Transverse colon (tissue), 4 donors: ENCODE results near the gene RNF130. TPM values are rescaled to one million over a fixed set of nuclear protein-coding genes. Genes with fewer than 3 reads are reported as not detected.

Experiments
- DNase-seq: peaks from one replicate; pipeline ENCODE4 v3.0.0-alpha.2; 2019
- H3K27ac ChIP-seq, 4 donors: fragments of 200-600 bp; sonication (generic); 2 replicates each; pipeline ENCODE4 v1.5.1; 2016 to 2018; ENCODE audit warnings: inconsistent platforms in 4 of 4
- H3K27me3 ChIP-seq: fragments of 200-600 bp; sonication (generic); 2 replicates; pipeline ENCODE4 v1.5.1; 2017; ENCODE audit warnings: inconsistent platforms
- H3K36me3 ChIP-seq, 4 donors: fragments of 200-600 bp; sonication (generic); 2 replicates each; pipeline ENCODE4 v1.5.1; 2017 to 2019; ENCODE audit warnings: inconsistent platforms in 4 of 4
- H3K4me1 ChIP-seq, 4 donors: fragments of 200-600 bp; sonication (generic); 2 replicates each; pipeline ENCODE4 v1.5.1; 2017 to 2020; ENCODE audit warnings: inconsistent platforms in 4 of 4
- H3K4me3 ChIP-seq, 4 donors: fragments of 200-600 bp; sonication (generic); 1 replicate in 1 of 4; 2 replicates in 3 of 4; pipeline versions ENCODE4 v1.5.1 to v1.6.1; 2017 to 2019; ENCODE audit warnings: inconsistent platforms in 4 of 4
- H3K9me3 ChIP-seq, 2 donors: fragments of 200-600 bp; sonication (generic); 2 replicates each; pipeline ENCODE4 v1.5.1; 2017 to 2019; ENCODE audit warnings: inconsistent platforms in 2 of 2
- CTCF ChIP-seq, 5 experiments: fragments of 200-600 bp in 3 of 5; fragments of 450-650 bp in 2 of 5; sonication (generic) in 3 of 5; IDR thresholded peaks; 1 replicate in 2 of 5; 2 replicates in 3 of 5; pipeline ENCODE4 v1.5.1; 2016 to 2017; ENCODE audit warnings: antibody characterized with exemption in 5 of 5, inconsistent platforms in 3 of 5, mild to moderate bottlenecking in 2 of 5, moderate library complexity in 1 of 5
- EP300 ChIP-seq: sonication (generic); formaldehyde crosslinking; IDR thresholded peaks from one replicate; pipeline ENCODE4 v1.6.1; 2017; ENCODE audit warnings: antibody characterized with exemption, low read depth
- POLR2A ChIP-seq: fragments of 450-650 bp; IDR thresholded peaks from one replicate; pipeline ENCODE4 v1.6.1; 2016; ENCODE audit warnings: antibody characterized with exemption, mild to moderate bottlenecking, moderate library complexity
- POLR2AphosphoS5 ChIP-seq, 3 donors: sonication (generic); formaldehyde crosslinking; IDR thresholded peaks; one replicate each; pipeline ENCODE4 v1.6.1; 2016; ENCODE audit warnings: antibody characterized with exemption in 3 of 3
- WGBS, 2 donors: methylation state at CpG; one replicate each; pipeline ENCODE4 v1.1.5; 2018; ENCODE audit warnings: low coverage in 1 of 2; 5-methylcytosine and 5-hydroxymethylcytosine counted together
- in situ Hi-C, 4 donors: fragments of 200-750 bp; cut with MboI; loops; one replicate each; pipeline versions ENCODE4 v1.15.0 to v1.15.1; 2017; ENCODE audit warnings: low sequenced_read_pairs in 3 of 4, low pct_ligation_motif_present in 1 of 4, low pct_unique_long_range_greater_than_20kb in 1 of 4
- intact Hi-C: fragments of 100-400 bp; cut with DNase I; formaldehyde crosslinking; loops from one replicate; pipeline ENCODE4 v1.15.1; 2023; ENCODE audit warnings: low total_unique reads
- total RNA-seq, 4 donors: library from RNA; depleted of rRNA; stranded (reverse); fragments of >200 nt; gene quantifications; one replicate each; pipeline ENCODE4 v1.1.0, GENCODE V29; 2016

Gene RNF130
- total RNA-seq, 4 donors from 2014 or later = 62.2 to 95.2 (median 70.3) TPM

- WGBS, 2 donors = 78 to 91% methylated on average over 5 to 7 of the region's 7 CpGs
These were observed 68.4 kb downstream of the RNF130 start for GRCh38 chr5:180003127-180003526.

GRCh38 chr5:180001742-180002141 lies 69.8 kb downstream of the RNF130 start:
- Histone ChIP-seq H3K4me3 (no peak overlapping the region), H3K9me3 (no peaks in the 10 kb centered on the region), H3K36me3 (no peaks in the 10 kb centered on the region), H3K27me3 (no peaks in the 10 kb centered on the region), H3K27ac (no peak overlapping the region), H3K4me1 (no peaks in the 10 kb centered on the region)
- WGBS, 2 donors = 67% methylated on average over 2 of the region's 2 CpGs; no CpG with 5 or more reads in 1 of the 2 donors
- intact Hi-C loops (no loop called here), in situ Hi-C loops (no loop called here)
- no peak for TF ChIP-seq POLR2AphosphoS5 (IDR thresholded peaks at IDR 0.05)
- TF ChIP-seq POLR2A = no peak
- no peak for TF ChIP-seq EP300
- TF ChIP-seq CTCF (IDR thresholded peaks at IDR 0.05) = no peak
- DNase-seq = no peak

More at GRCh38 chr5:180003127-180003526, 68.4 kb downstream of the RNF130 start:
- H3K4me1 ChIP-seq = no peaks in the 10 kb centered on the region
- DNase-seq = no peak
- intact Hi-C loops = no loop called here
- in situ Hi-C loops = no loop called here
- no peak overlapping the region for H3K4me3 ChIP-seq
- no peak for TF ChIP-seq POLR2A
- no peak for TF ChIP-seq EP300
- no peak for TF ChIP-seq POLR2AphosphoS5 (IDR thresholded peaks at IDR 0.05)
- TF ChIP-seq CTCF (IDR thresholded peaks at IDR 0.05) = no peak
- H3K9me3 ChIP-seq = no peaks in the 10 kb centered on the region
- H3K27me3 ChIP-seq = no peaks in the 10 kb centered on the region
- H3K36me3 ChIP-seq = no peaks in the 10 kb centered on the region
- H3K27ac ChIP-seq = no peak overlapping the region

GRCh38 chr5:180001136-180001535 lies 70.4 kb downstream of the RNF130 start:
- no peaks in the 10 kb centered on the region for H3K36me3 ChIP-seq
- in situ Hi-C loops (no loop called here), intact Hi-C loops (no loop called here)
- no peak for DNase-seq
- H3K27ac ChIP-seq = no peak overlapping the region
- H3K4me3 ChIP-seq = no peak overlapping the region
- no peaks in the 10 kb centered on the region for H3K9me3 ChIP-seq
- no peaks in the 10 kb centered on the region for H3K4me1 ChIP-seq
- no peak for TF ChIP-seq POLR2AphosphoS5 (IDR thresholded peaks at IDR 0.05)
- no peak for TF ChIP-seq EP300
- TF ChIP-seq POLR2A = no peak
- no peak for TF ChIP-seq CTCF (IDR thresholded peaks at IDR 0.05)
- H3K27me3 ChIP-seq = no peaks in the 10 kb centered on the region

- TF ChIP-seq CTCF (IDR thresholded peaks at IDR 0.05) (no peak), EP300 (no peak), POLR2A (no peak), POLR2AphosphoS5 (IDR thresholded peaks at IDR 0.05) (no peak)
- WGBS, 2 donors = 92 to 93% methylated on average over 1 of the region's 1 CpG
- in situ Hi-C loops = loop anchor here in 1 of 4 donors (25.0 kb wide), 1 partner anchor 89 kb away; no protein-coding TSS in a partner anchor
- no peaks in the 10 kb centered on the region for H3K4me1 ChIP-seq
- no peak overlapping the region for H3K27ac ChIP-seq
- intact Hi-C loops = no loop called here
- H3K4me3 ChIP-seq = no peak overlapping the region
- no peak for DNase-seq
- H3K27me3 ChIP-seq = no peaks in the 10 kb centered on the region
- no peaks in the 10 kb centered on the region for H3K36me3 ChIP-seq
- no peaks in the 10 kb centered on the region for H3K9me3 ChIP-seq
These were observed 73.1 kb downstream of the RNF130 start for GRCh38 chr5:179998485-179998884.
